IPS DF 19.7 (cell line): Measurements from ENCODE around the gene MMP12.
"Not testable (repeated sequence)": the region's sequence is repeated elsewhere in the genome, so short reads cannot be mapped to it uniquely, and the experiment has no call there.

ENCODE experiments used
- DNase-seq: peaks from one replicate; pipeline ENCODE4 v3.0.0-alpha.2; 2013; ENCODE audit warnings: low read depth, low spot score

Gene MMP12

GRCh38 chr11:102874852-102875251 is at the start of gene MMP12:
TSS of gene MMP12 (minus strand) at chr11:102874982. CDS start at chr11:102874937, 45 bp downstream.
- DNase-seq, result no peak

DNA sequence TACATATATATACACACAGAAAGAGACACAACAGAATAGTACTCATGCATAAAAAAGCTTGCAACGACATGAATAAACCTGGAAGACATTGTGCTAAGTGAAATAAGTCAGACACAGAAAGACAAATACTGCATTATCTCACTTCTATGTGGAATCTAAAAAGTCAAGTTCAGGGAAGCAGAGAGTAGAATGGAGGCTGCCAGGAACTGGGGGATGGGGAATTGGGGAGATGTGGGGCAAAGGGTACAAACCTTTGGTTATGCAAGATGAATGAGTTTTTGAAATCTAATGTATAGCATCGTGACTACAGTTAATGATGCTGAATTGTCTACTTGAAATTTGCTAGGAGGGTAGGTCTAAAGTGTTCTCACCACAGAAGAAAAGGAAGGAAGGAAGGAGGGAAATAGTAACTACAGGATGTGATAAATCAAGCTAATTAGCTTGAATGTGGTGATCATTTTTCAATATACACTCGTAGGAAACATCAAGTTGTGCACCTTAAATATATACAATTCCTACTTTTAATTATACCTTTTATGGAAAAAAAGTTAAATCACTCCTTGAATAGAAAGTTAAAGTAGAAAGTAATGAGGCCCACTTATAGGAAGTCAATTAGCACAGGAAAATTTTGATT is 46.9 kb upstream of the MMP12 start:
- no peak for DNase-seq

DNA sequence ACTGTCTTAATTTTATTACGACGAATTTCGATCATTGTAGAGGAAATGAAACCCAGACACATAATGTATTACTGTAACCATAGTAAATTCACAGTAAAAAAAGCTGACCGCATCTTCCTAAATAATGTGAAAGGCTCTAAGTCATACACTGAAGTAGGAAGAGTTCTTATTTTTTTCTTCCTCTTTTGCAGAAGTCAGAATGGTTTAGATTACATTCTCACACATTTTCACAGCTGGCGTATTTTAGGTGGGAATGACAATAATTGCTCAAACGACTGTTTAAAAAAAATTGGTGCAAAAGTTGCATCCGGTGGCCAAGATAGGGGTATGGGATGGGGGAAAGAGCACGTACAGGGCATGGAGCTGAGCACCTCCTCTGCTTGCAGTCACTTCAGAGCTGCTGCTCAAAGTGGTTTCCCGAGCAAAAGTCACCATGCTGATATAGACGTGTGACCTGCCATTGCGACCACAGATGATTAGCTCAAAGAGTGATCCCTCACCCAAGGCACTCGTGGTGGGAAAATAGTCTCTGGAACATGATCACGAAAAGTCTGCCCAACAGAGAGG is 45.4 kb upstream of the MMP12 start:
- DNase-seq, result no peak

DNA sequence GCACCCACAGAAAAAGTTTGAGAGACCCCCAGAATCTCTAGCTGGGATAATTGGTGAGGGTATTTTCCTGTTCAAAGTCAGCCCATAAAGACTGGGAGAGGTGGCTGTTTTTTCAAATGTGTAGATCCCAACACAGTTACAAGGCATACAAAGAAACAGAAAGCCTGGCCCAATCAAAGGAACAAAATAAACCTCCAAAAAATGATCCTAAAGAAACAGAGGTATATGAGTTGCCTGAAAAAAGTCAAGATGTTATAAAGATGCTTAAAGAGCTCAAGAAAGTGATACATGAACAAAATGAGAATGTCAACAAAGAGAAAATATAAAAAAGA is 40.2 kb upstream of the MMP12 start:
- DNase-seq, result no peak

DNA sequence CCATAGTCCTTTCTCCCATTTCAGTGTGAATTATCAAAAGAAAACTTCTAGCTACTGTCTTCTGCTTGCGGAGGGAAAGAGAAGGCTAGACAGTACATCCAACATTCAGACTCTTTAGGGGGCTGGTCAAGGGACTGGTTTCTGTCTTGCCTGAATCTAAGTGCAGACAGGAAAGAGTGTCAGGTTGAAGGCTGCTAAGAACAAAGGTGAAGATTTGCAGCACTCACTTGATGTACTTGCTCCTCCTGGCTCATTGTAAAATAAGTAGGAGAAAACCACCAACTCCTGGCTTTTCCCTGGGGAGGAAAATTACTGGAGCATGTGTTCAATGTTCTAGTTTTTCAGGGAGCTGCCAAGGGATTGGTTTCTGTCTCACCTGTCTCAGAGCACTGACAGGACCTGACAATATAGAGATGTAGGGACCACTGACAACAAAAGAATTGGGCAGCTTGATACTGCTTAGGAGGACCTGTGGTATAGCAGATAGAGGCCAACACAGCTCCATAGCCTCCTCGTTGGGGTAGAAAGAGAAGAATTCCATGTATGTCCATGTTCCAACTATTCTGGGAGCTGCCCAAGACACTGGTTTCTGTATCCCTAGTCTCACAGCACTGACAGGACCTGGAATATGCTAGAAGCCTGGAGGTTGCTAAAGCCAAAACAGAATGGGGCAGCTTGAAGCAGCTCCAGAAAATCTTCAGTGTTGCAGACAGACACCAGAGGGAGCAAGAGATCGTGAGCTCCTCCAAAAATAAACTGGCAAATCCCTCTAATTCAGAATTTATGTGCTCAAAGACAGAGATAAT is 39.7 kb upstream of the MMP12 start:
- no peak for DNase-seq

DNA sequence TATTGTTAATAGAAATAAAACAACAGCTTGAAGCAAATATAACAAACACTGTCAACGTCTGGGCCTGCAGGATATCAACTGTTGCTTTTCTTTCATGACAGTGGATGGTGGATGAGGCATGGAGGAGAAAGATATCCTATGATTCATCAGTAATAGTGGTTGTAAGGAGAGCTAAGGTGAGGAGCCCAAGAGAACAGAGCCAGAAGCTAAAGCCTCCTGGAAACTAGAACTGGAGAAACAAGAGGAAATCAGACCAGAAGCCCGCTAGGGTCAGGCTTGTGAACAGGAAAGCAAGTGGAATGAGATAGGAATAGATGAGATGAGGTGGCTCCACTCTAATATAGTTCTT is 37.7 kb upstream of the MMP12 start:
- DNase-seq, result no peak

DNA sequence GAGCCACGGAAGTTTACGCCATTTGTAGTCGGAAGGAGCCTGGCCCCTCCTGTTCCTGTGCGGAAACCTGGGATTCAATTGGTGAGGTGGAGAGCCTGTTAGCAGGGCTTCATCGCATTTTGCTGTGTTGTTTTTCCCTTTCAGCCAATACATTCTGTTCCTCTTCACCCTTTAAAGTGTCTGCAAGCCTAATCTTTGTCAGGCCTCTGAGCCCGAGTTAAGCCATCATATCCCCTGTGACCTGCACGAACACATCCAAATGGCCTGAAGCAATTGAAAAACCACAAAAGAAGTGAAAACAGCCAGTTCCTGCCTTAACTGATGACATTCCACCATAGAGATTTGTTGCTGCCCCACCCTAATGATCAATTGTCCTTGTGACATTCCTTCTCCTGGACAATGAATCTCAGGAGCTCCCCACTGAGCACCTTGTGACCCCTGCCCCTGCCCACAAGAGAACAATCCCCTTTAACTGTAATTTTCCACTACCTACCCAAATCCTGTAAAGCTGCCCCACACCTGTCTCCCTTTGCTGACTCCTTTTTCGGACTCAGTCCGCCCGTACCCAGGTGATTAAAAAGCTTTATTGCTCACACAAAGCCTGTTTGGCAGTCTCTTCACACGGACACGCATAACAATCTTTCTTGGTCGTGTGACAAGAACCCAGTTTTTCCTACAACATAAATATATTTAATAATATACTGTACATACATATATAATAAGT is 37.1 kb upstream of the MMP12 start:
- DNase-seq, result no peak

GRCh38 chr11:102905848-102906247 is 31.1 kb upstream of the MMP12 start:
- not testable (repeated sequence) for DNase-seq

DNA sequence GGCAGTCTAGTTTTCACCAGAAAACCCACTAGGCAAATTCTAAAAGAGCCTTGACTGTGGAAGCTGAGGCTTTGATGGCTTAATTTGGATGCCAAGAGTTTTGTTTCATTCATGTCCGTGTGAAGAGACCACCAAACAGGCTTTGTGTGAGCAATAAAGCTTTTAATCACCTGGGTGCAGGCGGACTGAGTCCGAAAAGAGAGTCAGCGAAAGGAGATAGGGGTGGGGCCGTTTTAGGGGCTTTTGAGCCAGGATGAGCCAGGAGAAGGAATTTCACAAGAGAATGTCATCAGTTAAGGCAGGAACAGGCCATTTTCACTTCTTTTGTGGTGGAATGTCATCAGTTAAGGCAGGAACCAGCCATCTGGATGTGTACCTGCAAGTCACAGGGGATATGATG is 29.1 kb upstream of the MMP12 start:
- DNase-seq, result not testable (repeated sequence)

DNA sequence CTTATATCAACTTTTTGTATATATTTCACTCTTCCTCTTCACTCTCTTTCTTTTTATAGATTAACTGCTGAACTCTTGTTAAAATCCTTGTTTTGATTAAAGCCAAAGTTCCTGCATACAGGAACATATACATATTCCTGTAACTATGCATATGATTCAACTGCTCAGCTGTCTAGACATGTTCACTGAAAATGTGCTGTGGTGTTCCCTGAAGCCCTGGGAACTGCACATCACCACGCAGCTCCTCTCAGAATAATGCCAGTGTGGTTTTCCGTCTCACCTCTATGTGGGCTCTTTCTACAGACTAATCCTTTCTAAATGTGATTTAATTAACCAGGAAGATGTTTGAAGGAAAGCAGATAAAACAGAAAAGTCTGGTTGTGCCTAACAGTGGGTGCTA is 25.6 kb upstream of the MMP12 start:
- DNase-seq, result no peak

DNA sequence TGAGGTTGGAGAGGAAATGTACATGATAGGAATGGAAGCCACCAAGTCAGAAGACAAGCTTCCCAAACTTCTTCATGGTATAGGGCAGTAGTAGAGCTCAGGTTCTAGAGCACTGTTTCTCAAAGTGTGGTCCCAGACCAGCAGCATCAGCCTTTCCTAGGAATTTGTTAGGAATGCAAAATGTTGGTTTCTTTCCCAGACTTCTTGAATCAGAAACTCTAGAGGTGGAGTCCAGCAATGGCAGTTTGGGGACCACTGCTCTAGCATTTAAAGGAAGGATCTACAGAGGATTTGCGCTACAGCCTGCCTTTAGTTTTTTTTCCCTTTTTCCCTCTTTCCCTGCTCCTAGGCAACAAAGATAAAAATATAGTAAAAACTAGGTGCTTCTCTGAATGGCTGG is 17.0 kb upstream of the MMP12 start:
- DNase-seq, result no peak

GRCh38 chr11:102886999-102887398 is 12.2 kb upstream of the MMP12 start:
- no peak for DNase-seq

DNA sequence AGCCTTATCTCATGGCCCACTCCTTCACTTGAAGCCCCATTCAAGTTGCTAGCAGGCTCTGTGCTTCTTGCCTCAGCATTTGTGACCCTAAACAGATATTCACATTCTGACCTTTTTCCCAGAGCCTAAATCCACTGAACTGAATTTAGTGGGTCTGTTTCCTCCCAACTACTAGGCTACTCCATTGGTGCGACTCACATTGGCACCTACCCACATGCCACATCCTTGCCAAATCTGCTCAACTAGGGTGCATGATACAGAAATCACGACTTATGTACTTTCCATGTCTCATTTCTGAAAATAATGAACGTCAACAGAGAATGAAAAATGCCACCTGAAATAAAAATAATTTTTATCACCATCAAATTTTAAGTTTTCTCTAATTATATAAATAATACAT is 8.4 kb upstream of the MMP12 start:
- DNase-seq, result no peak

DNA sequence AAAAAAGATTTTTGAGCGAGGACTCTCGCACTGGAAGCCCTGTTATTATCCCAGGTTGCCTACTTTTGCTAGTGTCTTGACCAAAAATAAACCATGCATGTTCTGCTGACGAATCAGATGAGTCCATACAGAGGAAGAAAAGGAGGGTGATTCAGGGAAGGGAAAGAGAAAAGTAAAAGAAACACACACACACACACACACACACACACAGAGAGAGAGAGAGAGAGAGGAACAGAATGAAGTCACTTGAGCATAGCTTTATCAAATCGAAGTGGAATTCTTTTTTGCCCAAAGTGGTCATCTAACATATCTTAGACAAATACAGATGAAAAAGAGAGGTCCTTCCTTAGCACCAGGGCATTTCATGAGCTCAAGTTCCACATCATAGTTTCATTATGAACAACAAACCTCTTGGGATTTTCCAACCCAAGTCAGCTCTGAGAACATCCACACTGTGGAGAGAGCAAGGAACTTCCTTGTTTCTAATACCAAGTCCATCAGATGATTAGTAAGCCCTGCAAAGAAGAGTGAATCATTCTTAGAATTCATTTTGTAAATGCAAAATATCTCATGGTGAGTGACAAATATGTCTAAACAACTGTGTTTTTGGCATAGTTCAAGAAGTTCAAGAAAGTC is 7.7 kb upstream of the MMP12 start:
- no peak for DNase-seq

DNA sequence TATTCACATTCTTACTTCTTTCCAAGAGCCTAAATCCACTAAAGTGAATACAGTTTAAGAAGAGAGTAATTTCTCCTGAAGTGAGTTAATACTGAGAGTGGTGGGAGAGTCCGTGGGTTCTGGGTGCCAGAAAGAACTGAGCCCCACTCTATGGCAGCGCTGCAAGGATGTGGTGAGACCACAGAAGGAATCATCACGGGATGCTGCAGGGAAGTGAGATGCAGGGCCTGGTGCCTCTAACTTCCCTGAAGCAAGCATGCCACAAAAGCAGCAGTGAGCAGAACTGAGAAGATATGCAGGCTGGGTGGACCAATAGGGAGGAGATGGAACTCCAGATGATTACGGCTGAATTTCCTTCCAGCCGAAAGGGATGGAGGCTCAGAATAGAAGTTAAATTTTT is 5.0 kb upstream of the MMP12 start:
- DNase-seq, result no peak

DNA sequence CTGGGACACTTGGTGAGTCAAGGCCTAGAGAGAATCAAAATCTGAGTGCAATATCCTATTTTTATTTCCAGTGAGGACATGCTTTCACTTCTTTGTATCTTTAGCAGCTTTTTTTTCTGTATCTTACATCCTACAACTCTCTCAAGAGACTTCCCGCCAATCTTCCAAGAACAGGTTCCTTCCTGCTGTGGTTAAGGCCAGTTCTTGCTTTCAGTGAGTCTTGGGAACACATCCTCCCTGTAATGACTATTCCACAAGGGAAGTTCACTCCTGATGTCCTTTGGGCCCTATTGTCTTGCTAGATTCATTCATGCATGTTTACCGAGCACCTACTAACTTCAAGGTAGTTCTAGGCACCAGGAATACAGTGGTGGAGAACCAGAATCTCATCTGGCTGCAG is 3.8 kb upstream of the MMP12 start:
- no peak for DNase-seq

GRCh38 chr11:102869354-102869964 is 5.3 kb downstream of the MMP12 start:
- not testable (repeated sequence) for DNase-seq

DNA sequence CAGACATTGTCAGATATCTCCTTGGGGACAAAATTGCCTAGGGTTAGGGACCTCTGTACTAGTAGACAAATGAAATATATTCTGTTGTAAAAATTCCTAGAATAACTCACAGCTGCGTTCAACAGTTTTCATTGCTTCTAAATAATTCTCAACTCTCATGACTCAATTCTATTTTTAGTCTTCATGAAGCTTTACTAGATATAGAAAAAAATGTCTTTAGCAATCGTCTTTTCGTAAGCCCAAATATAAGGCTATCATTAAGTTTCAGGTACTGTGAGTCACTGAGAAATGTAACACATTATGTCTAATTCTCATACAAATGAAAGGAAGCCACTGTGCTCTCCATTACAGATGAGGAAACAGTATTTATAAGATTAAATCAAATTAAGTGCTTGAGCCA is 6.4 kb downstream of the MMP12 start:
- DNase-seq, result no peak

- DNase-seq, result no peak
These were observed 10.1 kb downstream of the MMP12 start for GRCh38 chr11:102864724-102865123.

GRCh38 chr11:102853956-102854355 is 20.8 kb downstream of the MMP12 start:
- no peak for DNase-seq

DNA sequence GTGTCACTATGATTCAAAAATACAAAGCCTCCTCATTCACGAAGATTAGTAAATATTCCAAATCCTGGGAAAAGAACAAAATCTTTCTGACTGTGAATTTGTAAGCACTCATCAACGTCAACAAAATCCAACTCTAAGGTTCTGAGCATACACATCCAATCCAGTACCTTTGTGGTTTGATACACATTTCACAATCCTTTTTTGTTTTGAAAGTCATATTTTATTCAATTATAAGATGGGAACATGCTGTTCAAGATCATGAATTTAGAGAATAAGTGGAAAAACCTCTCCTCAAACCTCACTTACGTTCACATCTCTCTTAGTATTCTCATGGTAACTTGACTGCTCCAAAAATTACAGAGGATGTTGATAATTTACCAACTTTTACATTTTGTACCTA is 21.7 kb downstream of the MMP12 start:
- no peak for DNase-seq
